H1 (cell line): ENCODE measurements around the gene KCNK13. TPM values are rescaled to one million over a fixed set of nuclear protein-coding genes. Genes with fewer than 3 reads are reported as not detected.

Experiments used
- CTCF ChIA-PET: fragments of 300-600 bp; sonication (Branson Sonifier 250); formaldehyde crosslinking; loops from one replicate; lab custom pipeline; 2021; ENCODE audit not compliant: partially characterized antibody; lab: Charles Lee
- POLR2A ChIA-PET: fragments of 300-600 bp; sonication (Branson Sonifier 250); formaldehyde crosslinking; loops from one replicate; lab custom pipeline; 2021; ENCODE audit warnings: inconsistent platforms; ENCODE audit not compliant: partially characterized antibody; lab: Charles Lee
- DNase-seq, 2 experiments: peaks; one replicate each; pipeline versions ENCODE4 v3.0.0 to v3.0.0-alpha.2; 2010 to 2022; ENCODE audit warnings: low spot score in 2 of 2, low read depth in 1 of 2, mixed read lengths in 1 of 2
- FAIRE-seq: peaks from 2 replicates; lab custom pipeline; 2011; peaks lifted over from hg19 to GRCh38; lab: Jason Lieb, UNC
- H2AFZ ChIP-seq: 2 replicates; pipeline ENCODE4 v1.8.1; 2012; ENCODE audit warnings: low read length, inconsistent platforms
- H2AK5ac ChIP-seq: 2 replicates; pipeline ENCODE4 v1.6.1; 2013; ENCODE audit warnings: low read depth, low read length
- H2BK120ac ChIP-seq: replicated peaks from 2 replicates; pipeline ENCODE3; 2013; ENCODE audit warnings: low read depth, low read length, inconsistent platforms
- H2BK12ac ChIP-seq: 2 replicates; pipeline ENCODE4 v1.6.1; 2013; ENCODE audit warnings: low read depth, low read length
- H2BK15ac ChIP-seq: 2 replicates; pipeline ENCODE4 v1.6.1; 2013; ENCODE audit warnings: low read length
- H2BK20ac ChIP-seq: 2 replicates; pipeline ENCODE4 v1.6.1; 2013; ENCODE audit warnings: low read length
- H2BK5ac ChIP-seq: 2 replicates; pipeline ENCODE4 v1.6.1; 2013; ENCODE audit warnings: low read depth, low read length
- H3K14ac ChIP-seq: 2 replicates; pipeline ENCODE4 v1.6.1; 2013; ENCODE audit warnings: inconsistent platforms; ENCODE audit not compliant: insufficient read length
- H3K18ac ChIP-seq: 2 replicates; pipeline ENCODE4 v1.6.1; 2013; ENCODE audit warnings: low read length; ENCODE audit errors: extremely low read depth
- H3K23ac ChIP-seq: 2 replicates; pipeline ENCODE4 v1.6.1; 2013; ENCODE audit warnings: inconsistent platforms; ENCODE audit not compliant: insufficient read length
- H3K23me2 ChIP-seq: 2 replicates; pipeline ENCODE4 v1.6.1; 2013; ENCODE audit warnings: low read depth, low read length
- H3K27ac ChIP-seq: 2 replicates; pipeline ENCODE4 v1.6.1; 2011; ENCODE audit warnings: low read depth, low read length, inconsistent platforms
- H3K27me3 ChIP-seq, 4 experiments: replicated peaks in 1 of 4; 1 replicate in 1 of 4; 2 replicates in 3 of 4; pipeline versions ENCODE4 v1.6.1 to v1.8.1; 2011 to 2013; ENCODE audit warnings: low read length in 3 of 4, mild to moderate bottlenecking in 3 of 4, inconsistent platforms in 2 of 4, mixed read lengths in 2 of 4, moderate library complexity in 1 of 4; ENCODE audit not compliant: control insufficient read depth in 3 of 4, insufficient read depth in 3 of 4; ENCODE audit errors: extremely low read depth in 1 of 4
- H3K36me3 ChIP-seq, 4 experiments: 2 replicates each; pipeline versions ENCODE4 v1.6.1 to v1.8.1; 2011 to 2013; ENCODE audit warnings: mild to moderate bottlenecking in 4 of 4, low read length in 3 of 4, moderate library complexity in 2 of 4, control low read depth in 1 of 4, inconsistent platforms in 1 of 4; ENCODE audit not compliant: insufficient read depth in 4 of 4, control insufficient read depth in 2 of 4
- H3K4ac ChIP-seq: replicated peaks from 2 replicates; pipeline ENCODE3; 2013; ENCODE audit warnings: low read length, low read depth, mixed read lengths, inconsistent platforms; ENCODE audit not compliant: insufficient read length
- H3K4me1 ChIP-seq, 4 experiments: replicated peaks in 1 of 4; 1 replicate in 1 of 4; 2 replicates in 3 of 4; pipeline versions ENCODE4 v1.6.1 to v1.8.1; 2011 to 2013; ENCODE audit warnings: low read length in 3 of 4, inconsistent platforms in 2 of 4, mixed read lengths in 1 of 4; ENCODE audit not compliant: insufficient read depth in 4 of 4, control insufficient read depth in 3 of 4
- H3K4me2 ChIP-seq, 2 experiments: 2 replicates each; pipeline versions ENCODE4 v1.6.1 to v1.8.1; 2011 to 2013; ENCODE audit warnings: low read depth in 2 of 2, low read length in 2 of 2, control low read depth in 1 of 2, inconsistent platforms in 1 of 2, mild to moderate bottlenecking in 1 of 2; ENCODE audit not compliant: insufficient read depth in 1 of 2
- H3K4me3 ChIP-seq, 4 experiments: fragments of 200-600, 300-600 bp in 1 of 4; sonication (generic), shearing (Covaris generic), sonication (Bioruptor Twin) in 1 of 4; 2 replicates each; pipeline versions ENCODE4 v1.5.1 to v1.8.1; 2011 to 2016; ENCODE audit warnings: low read length in 4 of 4, low read depth in 3 of 4, control low read depth in 2 of 4, inconsistent platforms in 2 of 4, mild to moderate bottlenecking in 2 of 4, mixed read lengths in 1 of 4, moderate library complexity in 1 of 4; ENCODE audit not compliant: insufficient read depth in 2 of 4; ENCODE audit errors: extremely low read depth in 1 of 4
- H3K56ac ChIP-seq: replicated peaks from 2 replicates; pipeline ENCODE3; 2013; ENCODE audit warnings: low read depth, mild to moderate bottlenecking, mixed read lengths, low read length, inconsistent platforms; ENCODE audit not compliant: insufficient read length
- H3K79me1 ChIP-seq: 2 replicates; pipeline ENCODE4 v1.6.1; 2013; ENCODE audit warnings: low read depth, low read length, control low read depth
- H3K79me2 ChIP-seq, 2 experiments: 2 replicates each; pipeline versions ENCODE4 v1.6.1 to v1.8.1; 2012 to 2013; ENCODE audit warnings: low read length in 2 of 2, mild to moderate bottlenecking in 2 of 2, inconsistent platforms in 1 of 2; ENCODE audit not compliant: insufficient read depth in 2 of 2, control insufficient read depth in 1 of 2
- H3K9ac ChIP-seq, 4 experiments: replicated peaks in 1 of 4; 1 replicate in 1 of 4; 2 replicates in 3 of 4; pipeline versions ENCODE4 v1.6.1 to v1.8.1; 2011 to 2013; ENCODE audit warnings: low read depth in 3 of 4, low read length in 3 of 4, control low read depth in 2 of 4, mild to moderate bottlenecking in 2 of 4, moderate library complexity in 2 of 4, inconsistent platforms in 1 of 4; ENCODE audit errors: extremely low read depth in 1 of 4
- H3K9me3 ChIP-seq, 2 experiments: 2 replicates each; pipeline versions ENCODE4 v1.6.1 to v1.8.1; 2012 to 2013; ENCODE audit warnings: mild to moderate bottlenecking in 2 of 2, moderate library complexity in 2 of 2, control low read depth in 1 of 2, inconsistent platforms in 1 of 2, low read depth in 1 of 2, low read length in 1 of 2, mixed read lengths in 1 of 2; ENCODE audit not compliant: insufficient read depth in 2 of 2
- H4K20me1 ChIP-seq, 2 experiments: replicated peaks in 1 of 2; 2 replicates each; pipeline versions ENCODE3 to v1.8.1; 2011 to 2013; ENCODE audit warnings: inconsistent platforms in 2 of 2, low read length in 2 of 2, mild to moderate bottlenecking in 1 of 2; ENCODE audit not compliant: insufficient read depth in 2 of 2, control insufficient read depth in 1 of 2
- H4K5ac ChIP-seq: 2 replicates; pipeline ENCODE4 v1.6.1; 2013; ENCODE audit warnings: low read length, low read depth, mixed read lengths, inconsistent platforms; ENCODE audit not compliant: insufficient read length
- H4K8ac ChIP-seq: 2 replicates; pipeline ENCODE4 v1.8.0; 2013; ENCODE audit warnings: mild to moderate bottlenecking, moderate library complexity, low read length, inconsistent platforms; ENCODE audit not compliant: insufficient read depth; ENCODE audit errors: extremely low read depth
- H4K91ac ChIP-seq: replicated peaks from 2 replicates; pipeline ENCODE3; 2013; ENCODE audit warnings: low read length, mixed read lengths, inconsistent platforms; ENCODE audit not compliant: insufficient read length
- BRCA1 ChIP-seq: IDR thresholded peaks from 2 replicates; pipeline ENCODE4 v1.6.1; 2012; ENCODE audit warnings: low read depth, low read length, improper control_type of control experiment
- CHD1 ChIP-seq: IDR thresholded peaks from 2 replicates; pipeline ENCODE4 v1.6.1; 2012; ENCODE audit warnings: low read depth, low read length, improper control_type of control experiment
- CTCF ChIP-seq, 3 experiments: IDR thresholded peaks; 1 replicate in 2 of 3; 2 replicates in 1 of 3; pipeline versions ENCODE4 v1.5.1 to v1.6.1; 2011; ENCODE audit warnings: low read length in 3 of 3, mild to moderate bottlenecking in 3 of 3, inconsistent platforms in 2 of 3, low read depth in 1 of 3, moderate library complexity in 1 of 3; ENCODE audit not compliant: insufficient read depth in 1 of 3; ENCODE audit errors: control extremely low read depth in 1 of 3
- NANOG ChIP-seq: IDR thresholded peaks from 2 replicates; pipeline ENCODE4 v1.6.1; 2011; ENCODE audit warnings: low read length, low read depth, mild to moderate bottlenecking, inconsistent platforms; ENCODE audit not compliant: insufficient read depth, poor library complexity, severe bottlenecking
- NRF1 ChIP-seq: IDR thresholded peaks from 2 replicates; pipeline ENCODE4 v1.6.1; 2011; ENCODE audit warnings: mild to moderate bottlenecking, low read depth, low read length, improper control_type of control experiment
- POU5F1 ChIP-seq: IDR thresholded peaks from 2 replicates; pipeline ENCODE4 v1.6.1; 2011; ENCODE audit warnings: low read depth, mild to moderate bottlenecking, low read length, moderate library complexity
- RBBP5 ChIP-seq: IDR thresholded peaks from 2 replicates; pipeline ENCODE4 v1.7.1; 2012; ENCODE audit warnings: low read depth, mild to moderate bottlenecking, inconsistent platforms, low read length, moderate library complexity, borderline replicate concordance
- RFX5 ChIP-seq: IDR thresholded peaks from 2 replicates; pipeline ENCODE4 v1.6.1; 2011; ENCODE audit warnings: low read depth, low read length, improper control_type of control experiment, borderline replicate concordance
- SIRT6 ChIP-seq: IDR thresholded peaks from one replicate; pipeline ENCODE4 v1.7.1; 2012; ENCODE audit warnings: low read length, inconsistent platforms
- TAF7 ChIP-seq: optimal IDR thresholded peaks from 2 replicates; pipeline ENCODE3; 2011; ENCODE audit warnings: low read depth, mild to moderate bottlenecking, inconsistent platforms, low read length, moderate library complexity, borderline replicate concordance
- YY1 ChIP-seq: IDR thresholded peaks from 2 replicates; pipeline ENCODE4 v1.6.1; 2011; ENCODE audit warnings: low read depth, mild to moderate bottlenecking, low read length
- WGBS, 2 experiments: shearing (Covaris generic) in 1 of 2; methylation state at CpG; one replicate each; pipeline versions ENCODE4 v1.1.6 to v1.1.7; 2013 to 2015; ENCODE audit warnings: low lambda C conversion rate in 2 of 2, mixed read lengths in 2 of 2, inconsistent platforms in 1 of 2, low coverage in 1 of 2, missing lambda C conversion rate in 1 of 2; ENCODE audit not compliant: insufficient replicate concordance in 2 of 2, insufficient coverage in 1 of 2, insufficient read length in 1 of 2; ENCODE audit errors: extremely low coverage in 1 of 2, missing lambda C conversion rate in 1 of 2; 5-methylcytosine and 5-hydroxymethylcytosine counted together
- polyA plus RNA-seq, 7 experiments: library from polyadenylated mRNA; depleted of rRNA in 3 of 7; stranded (reverse) in 5 of 7; unstranded in 2 of 7; fragments of >200 nt in 5 of 7; fragments of 200-250 nt in 2 of 7; gene quantifications; 1 replicate in 5 of 7; 2 replicates in 1 of 7; 4 replicates in 1 of 7; pipeline versions ENCODE4 v1.2.1 to v1.2.3, GENCODE V29; 2011 to 2013; ENCODE audit warnings: missing spikeins in 2 of 7, mixed read lengths in 2 of 7
- total RNA-seq: library from RNA; stranded (reverse); fragmentation: NEBNext Ultra II Directional; extraction: Animal tissue kit (Norgen Biotek cat#: 25700); gene quantifications from 2 replicates; pipeline ENCODE4 v1.2.1, GENCODE V29; 2021

Gene KCNK13
- total and polyA plus RNA-seq, 2 of the 8 experiments (the other 6 are each of a cell fraction or from before 2014, with no cell fraction given): 0.39 to 0.48 TPM

- H3K27ac ChIP-seq: no peak overlapping the region
- H3K4ac ChIP-seq: no peak overlapping the region
- no peak overlapping the region for H3K4me2 ChIP-seq
- H3K14ac ChIP-seq: no peak overlapping the region
- no peak overlapping the region for H4K5ac ChIP-seq
- H2AK5ac ChIP-seq: no peak overlapping the region
- no peak overlapping the region for H3K23ac ChIP-seq
- H4K20me1 ChIP-seq: no peaks in the 10 kb centered on the region
- H2BK5ac ChIP-seq: no peak overlapping the region
- H3K23me2 ChIP-seq: no peaks in the 10 kb centered on the region
- ChIA-PET POLR2A (no interaction called here), CTCF (interaction anchor here (0.6 to 1.3 kb wide), 3 partner anchors 11 to 832 kb away, joined by 3 to 6 read pairs (median 3); no protein-coding TSS in a partner anchor)
- no peak overlapping the region for H2AFZ ChIP-seq
- no peak overlapping the region for H4K91ac ChIP-seq
- 81% methylated on average over 10 of the region's 10 CpGs; no CpG with 5 or more reads in 1 of the 2 experiments for WGBS, 2 experiments
- H3K79me2 ChIP-seq: no peaks in the 10 kb centered on the region
- no peaks in the 10 kb centered on the region for H3K9me3 ChIP-seq
- no peak overlapping the region for H3K18ac ChIP-seq
- H2BK15ac ChIP-seq: no peak overlapping the region
- no peak overlapping the region for H3K56ac ChIP-seq
- no peak overlapping the region for H4K8ac ChIP-seq
- H2BK120ac ChIP-seq: no peak overlapping the region
- H3K79me1 ChIP-seq: no peaks in the 10 kb centered on the region
- FAIRE-seq: no peak
- no peak overlapping the region for H2BK12ac ChIP-seq
- no peak for DNase-seq
- H3K27me3 ChIP-seq: no peaks in the 10 kb centered on the region
- no peak overlapping the region for H3K9ac ChIP-seq
- H3K36me3 ChIP-seq: no peaks in the 10 kb centered on the region
- H3K4me1 ChIP-seq: no peaks in the 10 kb centered on the region
- H3K4me3 ChIP-seq: no peak overlapping the region
- H2BK20ac ChIP-seq: no peak overlapping the region
- TF ChIP-seq NANOG (no peak), CHD1 (no peak), CTCF (IDR thresholded peaks at IDR 0.05; ENCODE audit: control extremely low read depth in 1 of 3, insufficient read depth in 1 of 3, low read depth in 1 of 3, low read length in 3 of 3) (no peak), RBBP5 (no peak), SIRT6 (no peak), POU5F1 (no peak), TAF7 (no peak), YY1 (no peak), BRCA1 (no peak), RFX5 (no peak), NRF1 (no peak)
Measured at GRCh38 chr14:90132821-90133570, 71.2 kb downstream of the KCNK13 start.
